Skeletal muscle tissue (tissue), 4 donors: ENCODE measurements around the gene CLDN9. TPM values are rescaled to one million over a fixed set of nuclear protein-coding genes. Genes with fewer than 3 reads are reported as not detected.

Experiments
- H3K27ac ChIP-seq: one replicate; pipeline ENCODE4 v1.7.0; 2013; ENCODE audit warnings: mild to moderate bottlenecking, low read depth, low read length, inconsistent platforms
- H3K27me3 ChIP-seq, 3 donors: one replicate each; pipeline ENCODE4 v1.7.0; 2013; ENCODE audit warnings: low read length in 3 of 3; ENCODE audit not compliant: control insufficient read depth in 3 of 3, insufficient read depth in 3 of 3
- H3K36me3 ChIP-seq, 3 donors: one replicate each; pipeline ENCODE4 v1.7.0; 2013; ENCODE audit warnings: low read length in 3 of 3; ENCODE audit not compliant: control insufficient read depth in 3 of 3, insufficient read depth in 3 of 3
- H3K4me1 ChIP-seq, 3 donors: one replicate each; pipeline ENCODE4 v1.7.0; 2013; ENCODE audit warnings: low read length in 3 of 3, mild to moderate bottlenecking in 3 of 3; ENCODE audit not compliant: control insufficient read depth in 3 of 3, insufficient read depth in 3 of 3
- H3K4me3 ChIP-seq, 3 donors: one replicate each; pipeline ENCODE4 v1.7.0; 2013; ENCODE audit warnings: low read length in 3 of 3
- H3K9ac ChIP-seq, 3 donors: one replicate each; pipeline ENCODE4 v1.7.0; 2013; ENCODE audit warnings: low read length in 3 of 3, mild to moderate bottlenecking in 3 of 3, moderate library complexity in 2 of 3, low read depth in 1 of 3
- H3K9me3 ChIP-seq, 3 donors: one replicate each; pipeline ENCODE4 v1.7.0; 2013; ENCODE audit warnings: low read length in 3 of 3; ENCODE audit not compliant: control insufficient read depth in 3 of 3
- total RNA-seq: library from RNA; depleted of rRNA; stranded (reverse); fragments of >200 nt; gene quantifications from one replicate; pipeline ENCODE4 v1.2.3, GENCODE V29; 2014
- donor health status: Osteomylitis.

CLDN9 gene
- total RNA-seq, 1 donor from 2014 or later = not detected

- Histone ChIP-seq H3K4me3 (no peak overlapping the region), H3K27ac (no peak overlapping the region), H3K9me3 (no peaks in the 10 kb centered on the region), H3K27me3 (peaks cover 0 to 9% (median 8%) of the 10 kb centered on the region in 3 donors), H3K9ac (no peak overlapping the region), H3K36me3 (no peaks in the 10 kb centered on the region), H3K4me1 (peaks cover 2 to 8% (median 3%) of the 10 kb centered on the region in 3 donors)
Measured at GRCh38 chr16:2991566-2992261, 21.0 kb upstream of the CLDN9 start.

DNA sequence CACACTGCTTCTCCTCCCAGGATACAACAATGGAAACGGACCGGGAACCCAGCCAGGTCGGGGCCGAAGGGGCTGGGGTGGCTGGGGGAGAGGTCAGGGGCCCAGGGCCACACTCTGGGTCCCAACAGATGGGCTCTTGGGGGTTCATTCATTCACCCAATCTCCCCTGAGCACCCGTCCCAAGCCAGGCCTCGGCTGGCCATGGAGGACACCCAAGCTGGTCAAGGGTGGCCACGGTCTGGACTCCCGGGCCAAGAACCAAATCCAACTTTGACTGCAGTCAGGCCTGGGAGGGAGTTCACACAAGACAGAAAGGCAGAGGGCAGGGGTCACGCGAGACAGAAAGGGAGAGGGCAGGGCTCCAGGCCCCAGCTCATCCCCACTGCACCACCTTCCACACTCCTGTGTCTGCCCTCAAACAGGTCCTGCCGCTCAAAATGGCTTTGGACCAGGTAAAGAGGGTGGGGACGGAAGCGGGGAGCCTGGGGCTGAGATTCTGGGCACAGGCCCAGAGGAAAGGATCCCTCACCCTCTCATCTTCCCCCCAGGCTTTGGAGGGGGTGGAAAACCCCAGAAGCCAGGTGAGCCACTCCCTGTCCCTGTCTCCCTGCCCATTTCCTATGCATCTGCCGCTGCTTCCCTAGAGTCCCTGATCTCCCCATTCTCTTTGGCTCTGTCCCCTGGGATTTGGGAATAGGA lies 20.2 kb upstream of the CLDN9 start:
- no peak overlapping the region for H3K27ac ChIP-seq
- H3K4me1 ChIP-seq = peaks cover 0 to 3% (median 0%) of the 10 kb centered on the region in 3 donors
- H3K9ac ChIP-seq = no peak overlapping the region
- H3K9me3 ChIP-seq = no peaks in the 10 kb centered on the region
- peaks cover 0 to 9% (median 8%) of the 10 kb centered on the region in 3 donors for H3K27me3 ChIP-seq
- no peak overlapping the region for H3K4me3 ChIP-seq
- no peaks in the 10 kb centered on the region for H3K36me3 ChIP-seq

DNA sequence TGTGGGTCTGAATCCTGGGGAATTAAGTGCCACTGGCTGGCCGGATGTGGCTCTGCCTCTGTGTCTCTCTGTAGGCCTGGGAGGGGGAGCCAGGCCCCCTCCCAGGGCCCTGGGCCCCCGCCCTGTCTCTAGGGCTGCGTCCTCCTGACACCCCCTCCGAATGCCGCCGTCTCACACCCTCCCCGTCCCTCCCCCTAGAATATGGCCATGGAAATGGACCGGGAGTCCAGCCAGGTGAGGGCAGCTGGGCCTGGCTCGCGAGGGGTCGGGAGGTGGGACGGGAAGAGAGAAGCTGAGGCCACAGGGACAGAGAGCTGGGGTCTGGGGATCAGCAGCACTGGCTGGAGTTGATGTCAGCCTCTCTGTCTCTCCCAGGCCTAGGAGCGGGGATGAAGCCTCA lies 16.4 kb upstream of the CLDN9 start:
- H3K27ac ChIP-seq = no peak overlapping the region
- no peak overlapping the region for H3K4me3 ChIP-seq
- no peaks in the 10 kb centered on the region for H3K4me1 ChIP-seq
- no peak overlapping the region for H3K9ac ChIP-seq
- H3K27me3 ChIP-seq = peaks cover 0 to 5% (median 0%) of the 10 kb centered on the region in 3 donors
- H3K9me3 ChIP-seq = no peaks in the 10 kb centered on the region
- H3K36me3 ChIP-seq = no peaks in the 10 kb centered on the region

GRCh38 chr16:2999929-3000328 lies 12.8 kb upstream of the CLDN9 start:
- Histone ChIP-seq H3K9me3 (no peaks in the 10 kb centered on the region), H3K9ac (no peak overlapping the region), H3K27me3 (peaks cover 0 to 6% (median 0%) of the 10 kb centered on the region in 3 donors), H3K4me3 (no peak overlapping the region), H3K36me3 (no peaks in the 10 kb centered on the region), H3K4me1 (peaks cover 0 to 3% (median 2%) of the 10 kb centered on the region in 3 donors), H3K27ac (no peak overlapping the region)

GRCh38 chr16:3000540-3000939 lies 12.2 kb upstream of the CLDN9 start:
- H3K9me3 ChIP-seq = no peaks in the 10 kb centered on the region
- H3K9ac ChIP-seq = no peak overlapping the region
- H3K27ac ChIP-seq = no peak overlapping the region
- H3K27me3 ChIP-seq = peaks cover 0 to 6% (median 0%) of the 10 kb centered on the region in 3 donors
- H3K4me3 ChIP-seq = no peak overlapping the region
- H3K36me3 ChIP-seq = no peaks in the 10 kb centered on the region
- H3K4me1 ChIP-seq = peaks cover 0 to 4% (median 3%) of the 10 kb centered on the region in 3 donors

DNA sequence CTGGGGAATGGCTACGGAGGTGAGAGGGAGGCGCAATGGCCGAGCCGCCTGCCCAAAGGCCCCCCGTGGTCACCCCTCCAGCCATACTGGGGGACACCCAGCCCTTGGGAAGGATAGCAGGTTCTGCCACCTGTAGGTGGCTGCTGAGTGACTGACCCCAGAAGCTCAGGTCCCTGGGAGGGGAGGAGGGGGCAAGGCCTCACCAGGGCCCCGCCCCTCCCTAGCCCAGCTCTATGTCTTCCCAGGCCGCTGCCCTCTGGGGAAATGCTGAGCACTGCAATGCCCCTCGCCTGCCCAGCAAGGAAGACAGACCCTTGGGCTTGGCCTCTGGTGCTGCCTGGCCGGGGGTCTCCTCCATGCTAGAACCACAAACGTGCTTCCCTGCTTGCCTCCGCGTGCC lies 11.4 kb upstream of the CLDN9 start:
- Histone ChIP-seq H3K27ac (no peak overlapping the region), H3K36me3 (no peaks in the 10 kb centered on the region), H3K27me3 (peaks cover 0 to 10% (median 0%) of the 10 kb centered on the region in 3 donors), H3K4me1 (peaks cover 0 to 4% (median 3%) of the 10 kb centered on the region in 3 donors), H3K4me3 (no peak overlapping the region), H3K9ac (no peak overlapping the region), H3K9me3 (no peaks in the 10 kb centered on the region)

GRCh38 chr16:3003582-3004270 lies 9.0 kb upstream of the CLDN9 start:
- Histone ChIP-seq H3K4me3 (peak overlapping the region in 2 of 3 donors; percentile 17 to 49), H3K36me3 (peaks cover 3 to 5% (median 4%) of the 10 kb centered on the region in 3 donors), H3K9ac (peak overlapping the region in 1 of 3 donors; percentile 40), H3K27me3 (peaks cover 10 to 30% (median 13%) of the 10 kb centered on the region in 3 donors), H3K4me1 (peaks cover 0 to 6% (median 4%) of the 10 kb centered on the region in 3 donors), H3K9me3 (no peaks in the 10 kb centered on the region), H3K27ac (no peak overlapping the region)

- no peak overlapping the region for H3K9ac ChIP-seq
- peak overlapping the region in 1 of 3 donors; percentile 27 for H3K4me3 ChIP-seq
- H3K36me3 ChIP-seq = peaks cover 3 to 5% (median 4%) of the 10 kb centered on the region in 3 donors
- H3K27me3 ChIP-seq = peaks cover 11 to 32% (median 14%) of the 10 kb centered on the region in 3 donors
- peaks cover 0 to 6% (median 4%) of the 10 kb centered on the region in 3 donors for H3K4me1 ChIP-seq
- no peaks in the 10 kb centered on the region for H3K9me3 ChIP-seq
- H3K27ac ChIP-seq = no peak overlapping the region
Measured at GRCh38 chr16:3004319-3004718, 8.4 kb upstream of the CLDN9 start.

- peaks cover 11 to 35% (median 14%) of the 10 kb centered on the region in 3 donors for H3K27me3 ChIP-seq
- peaks cover 3 to 5% (median 4%) of the 10 kb centered on the region in 3 donors for H3K36me3 ChIP-seq
- H3K9ac ChIP-seq = peak overlapping the region; percentile 54 to 74 (median 67)
- no peak overlapping the region for H3K27ac ChIP-seq
- H3K4me3 ChIP-seq = peak overlapping the region; percentile 60 to 61 (median 61)
- H3K4me1 ChIP-seq = peaks cover 0 to 6% (median 4%) of the 10 kb centered on the region in 3 donors
- no peaks in the 10 kb centered on the region for H3K9me3 ChIP-seq
Measured at GRCh38 chr16:3004781-3005284, 7.9 kb upstream of the CLDN9 start.
